Left renal cortex interstitium (tissue), 4 donors: ENCODE measurements around the gene ISM1. TPM values are rescaled to one million over a fixed set of nuclear protein-coding genes. Genes with fewer than 3 reads are reported as not detected.

Experiments used
- DNase-seq, 4 donors: peaks; one replicate each; pipeline ENCODE4 v3.0.0-alpha.2; 2013; ENCODE audit warnings: low read depth in 4 of 4, low spot score in 2 of 4, missing footprints in 1 of 4
- polyA plus RNA-seq, 4 donors: library from polyadenylated mRNA; unstranded; fragments of 120-200 nt; gene quantifications; one replicate each; pipeline ENCODE4 v1.2.1, GENCODE V29; 2013; ENCODE audit not compliant: insufficient read length in 4 of 4

Gene ISM1
- polyA plus RNA-seq, 4 donors = 3.0 to 4.9 (median 4.0) TPM

DNA sequence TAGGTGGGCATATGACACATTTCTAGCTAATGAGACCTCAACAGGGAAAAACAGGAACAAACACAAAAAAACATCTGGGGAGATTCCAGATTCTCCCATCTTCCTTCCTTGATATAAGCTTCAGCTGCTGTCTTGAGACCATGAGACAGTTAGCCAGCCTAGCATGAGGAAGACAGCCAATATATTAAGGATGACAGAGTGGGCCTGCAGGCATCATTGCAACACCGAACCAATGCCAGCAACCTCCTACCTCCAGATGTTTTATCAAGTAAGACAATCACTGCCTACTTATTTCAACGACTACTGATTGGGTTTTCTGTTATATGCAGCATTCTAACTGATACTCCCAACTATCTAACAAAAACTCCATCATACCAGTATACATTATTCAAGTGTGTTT lies 119.0 kb downstream of the ISM1 start:
- no peak for DNase-seq

DNA sequence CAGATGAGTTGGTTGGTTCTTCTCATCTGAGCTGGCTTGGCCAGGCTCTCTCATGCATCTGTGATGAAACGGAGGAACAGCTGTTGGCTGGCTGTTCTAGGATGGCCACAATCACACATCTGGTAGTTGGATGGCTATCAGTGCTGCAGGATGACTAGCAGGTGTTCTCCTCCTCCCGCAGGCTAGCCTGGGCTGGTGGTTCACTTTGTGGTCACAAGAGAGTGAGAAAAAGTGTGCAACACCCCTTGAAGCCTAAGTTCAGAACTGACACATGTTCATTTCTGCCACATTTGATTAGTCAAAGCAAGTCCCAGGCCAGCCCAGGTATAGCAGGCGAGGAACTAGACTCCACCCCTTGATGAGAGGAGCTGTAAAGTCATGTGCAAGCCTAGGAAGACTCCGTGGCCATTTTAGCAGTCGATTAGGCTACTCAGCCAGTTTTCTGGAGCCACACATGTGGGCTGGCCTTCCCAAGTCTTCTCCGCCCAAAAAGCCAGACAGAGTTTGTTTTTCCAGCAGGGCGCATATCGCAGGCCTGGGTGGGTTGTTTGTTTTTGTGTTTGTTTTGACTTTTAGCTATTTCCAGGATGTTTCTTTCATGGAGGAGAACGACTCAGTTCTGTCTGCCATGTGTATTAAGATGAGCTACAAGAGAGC lies 120.8 kb downstream of the ISM1 start:
- no peak for DNase-seq

DNA sequence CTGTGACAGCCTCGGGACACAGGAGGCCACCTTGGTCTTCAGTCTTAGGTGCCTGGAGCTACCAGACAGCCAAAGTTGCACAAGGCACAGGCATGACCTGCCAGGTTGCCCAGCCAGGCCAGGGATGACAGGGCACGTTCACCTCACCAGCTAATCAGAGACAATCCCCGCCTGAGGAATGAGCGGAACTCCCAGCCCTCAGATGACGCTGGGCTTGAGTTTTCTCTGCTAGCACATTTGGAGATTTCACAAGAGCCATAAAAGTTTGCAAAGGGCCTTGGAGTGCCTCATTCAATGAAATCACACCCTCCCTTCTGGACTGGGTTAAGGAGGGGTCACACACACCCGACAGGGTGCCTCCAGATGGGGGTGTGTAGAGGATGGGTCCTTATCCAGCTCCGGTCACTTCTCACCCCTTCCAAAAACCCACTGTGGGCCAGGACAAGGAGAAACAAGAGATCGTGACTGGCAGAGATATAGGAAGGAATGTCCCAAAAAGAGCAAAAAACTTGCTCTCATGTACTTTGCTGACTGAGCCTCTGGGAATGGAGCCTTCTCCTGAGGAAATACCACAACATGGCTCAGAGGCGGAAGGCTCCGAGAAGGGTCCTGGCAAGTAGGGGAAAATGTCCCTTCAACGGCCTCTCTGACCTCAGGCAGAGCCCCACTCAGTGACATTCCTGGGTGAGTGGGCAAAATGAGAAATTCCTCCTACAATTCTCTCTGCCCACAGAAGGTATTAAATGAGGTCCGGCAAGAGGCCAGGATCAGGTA lies 121.6 kb downstream of the ISM1 start:
- no peak for DNase-seq

DNA sequence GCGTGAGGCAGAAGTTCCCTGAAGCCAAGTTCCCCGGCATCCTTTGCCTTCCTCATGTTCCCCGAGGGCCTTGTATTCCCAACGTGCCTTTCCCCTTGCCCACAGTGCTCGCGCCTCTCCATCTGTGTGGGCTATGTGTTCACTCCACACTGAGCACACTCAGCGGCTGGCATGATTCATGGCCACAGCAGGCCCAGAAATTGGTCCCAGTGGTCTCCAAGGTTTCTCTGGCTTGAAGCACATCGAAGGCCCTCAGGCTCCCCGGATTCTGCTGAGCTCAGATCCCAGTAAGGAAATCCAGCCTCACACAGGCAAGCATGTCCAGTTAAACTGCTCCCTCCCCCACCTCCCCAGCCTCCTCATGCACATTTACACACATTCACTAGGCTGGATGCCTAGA lies 123.6 kb downstream of the ISM1 start:
- no peak for DNase-seq

DNA sequence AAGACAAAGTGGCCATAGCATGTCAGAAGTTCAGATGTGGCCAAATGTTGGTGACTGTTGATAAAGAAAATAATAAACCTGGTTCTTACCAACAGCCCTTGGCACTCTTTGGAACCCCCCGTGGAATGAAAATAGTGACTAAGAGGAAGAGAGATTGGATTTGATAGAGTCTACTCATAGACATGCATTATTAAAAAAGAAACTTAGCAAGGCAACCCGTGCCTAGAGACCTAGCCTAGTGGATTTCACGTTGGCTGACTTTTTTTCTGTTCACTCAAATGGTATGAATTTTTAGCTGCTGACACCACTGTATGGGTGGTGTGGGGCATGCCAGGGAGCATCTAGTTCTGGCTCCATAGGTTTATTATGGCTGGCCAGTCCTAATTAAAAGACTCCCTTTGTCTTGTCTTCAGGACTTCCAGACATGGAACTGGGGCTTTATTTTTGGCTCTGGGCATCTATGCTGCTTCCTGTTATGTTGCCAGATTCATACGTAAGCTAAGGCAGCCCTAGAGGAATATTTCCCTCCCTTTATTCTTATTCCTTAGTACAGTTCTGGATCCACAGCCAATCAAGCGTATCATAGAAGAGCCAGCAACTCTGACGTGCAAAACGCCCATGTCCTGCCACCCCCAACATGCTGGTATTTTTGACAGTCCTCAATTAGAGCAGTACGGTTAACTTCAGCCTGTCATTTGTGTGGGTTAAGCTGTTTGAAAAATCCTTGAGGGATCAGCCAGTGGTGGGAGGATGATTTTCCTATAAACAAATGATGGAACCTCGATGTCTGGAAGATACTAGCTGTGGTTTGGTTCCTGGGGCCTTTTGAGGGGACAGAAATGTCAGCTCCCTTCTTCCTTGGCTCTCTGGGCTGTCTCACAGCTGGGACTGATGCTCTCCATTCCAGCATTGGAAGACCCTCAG lies 127.5 kb downstream of the ISM1 start:
- DNase-seq = no peak

DNA sequence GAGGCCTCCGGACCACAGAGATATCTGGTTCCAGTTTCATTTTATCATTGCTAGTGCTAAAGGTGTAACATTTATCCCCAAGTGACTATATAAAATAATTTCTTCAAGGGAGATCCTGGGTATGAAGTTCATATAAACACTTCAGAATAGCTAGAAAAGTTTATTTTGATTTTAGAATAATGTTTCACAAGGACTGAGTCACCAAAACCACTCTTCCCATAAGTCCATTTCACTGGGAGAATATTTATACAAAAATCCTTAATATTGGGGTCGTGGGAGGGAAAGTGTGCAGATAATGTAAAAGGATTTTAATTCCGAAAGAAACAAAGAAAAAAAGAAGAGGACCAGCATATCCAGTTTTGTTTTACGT lies 128.1 kb downstream of the ISM1 start:
- DNase-seq = no peak

Other genes with a start within 250 kb of the ISM1 start
- gene SPTLC3, start 212.3 kb upstream of the ISM1 start, polyA plus RNA-seq = 10 to 100 TPM; 15.4 to 23.2 (median 19.6) TPM